ENCODE results near the gene KRTAP9-8. TPM values are rescaled to one million over a fixed set of nuclear protein-coding genes. Genes with fewer than 3 reads are reported as not detected.
"Not testable (repeated sequence)": the region's sequence is repeated elsewhere in the genome, so short reads cannot be mapped to it uniquely, and the experiment has no call there.

Gene KRTAP9-8
- total and polyA plus RNA-seq, 2 of the 13 experiments (the other 11 are each of a cell fraction or from before 2014, with no cell fraction given) = not detected

DNA sequence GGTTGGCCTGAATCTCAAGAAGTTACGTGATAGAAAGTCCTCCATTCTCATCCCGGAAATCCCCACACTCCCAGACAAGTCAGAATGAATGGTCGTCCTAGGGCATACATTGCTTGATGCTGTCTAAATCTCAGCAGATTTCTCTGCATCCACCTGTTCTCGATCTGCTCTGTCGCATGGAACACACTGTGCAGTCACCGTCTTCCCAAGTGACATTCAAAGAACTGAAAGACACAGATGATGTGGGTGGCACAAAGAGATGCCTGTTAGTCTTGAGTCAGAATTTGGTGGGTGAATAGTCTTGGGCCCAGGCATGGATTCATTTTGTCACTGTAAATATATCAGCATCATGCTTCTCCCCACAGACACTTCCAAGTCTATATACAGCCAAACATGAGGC is 6.1 kb upstream of the KRTAP9-8 start (continued):
- TF ChIP-seq, protein P1, sequence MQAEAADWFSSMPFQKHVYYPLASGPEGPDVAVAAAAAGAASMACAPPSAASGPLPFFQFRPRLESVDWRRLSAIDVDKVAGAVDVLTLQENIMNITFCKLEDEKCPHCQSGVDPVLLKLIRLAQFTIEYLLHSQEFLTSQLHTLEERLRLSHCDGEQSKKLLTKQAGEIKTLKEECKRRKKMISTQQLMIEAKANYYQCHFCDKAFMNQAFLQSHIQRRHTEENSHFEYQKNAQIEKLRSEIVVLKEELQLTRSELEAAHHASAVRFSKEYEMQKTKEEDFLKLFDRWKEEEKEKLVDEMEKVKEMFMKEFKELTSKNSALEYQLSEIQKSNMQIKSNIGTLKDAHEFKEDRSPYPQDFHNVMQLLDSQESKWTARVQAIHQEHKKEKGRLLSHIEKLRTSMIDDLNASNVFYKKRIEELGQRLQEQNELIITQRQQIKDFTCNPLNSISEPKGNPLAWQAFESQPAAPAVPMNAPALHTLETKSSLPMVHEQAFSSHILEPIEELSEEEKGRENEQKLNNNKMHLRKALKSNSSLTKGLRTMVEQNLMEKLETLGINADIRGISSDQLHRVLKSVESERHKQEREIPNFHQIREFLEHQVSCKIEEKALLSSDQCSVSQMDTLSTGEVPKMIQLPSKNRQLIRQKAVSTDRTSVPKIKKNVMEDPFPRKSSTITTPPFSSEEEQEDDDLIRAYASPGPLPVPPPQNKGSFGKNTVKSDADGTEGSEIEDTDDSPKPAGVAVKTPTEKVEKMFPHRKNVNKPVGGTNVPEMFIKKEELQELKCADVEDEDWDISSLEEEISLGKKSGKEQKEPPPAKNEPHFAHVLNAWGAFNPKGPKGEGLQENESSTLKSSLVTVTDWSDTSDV (CRISPR knock-in tag; IDR thresholded peaks at IDR 0.05) = no peak
- TF ChIP-seq, protein P2, sequence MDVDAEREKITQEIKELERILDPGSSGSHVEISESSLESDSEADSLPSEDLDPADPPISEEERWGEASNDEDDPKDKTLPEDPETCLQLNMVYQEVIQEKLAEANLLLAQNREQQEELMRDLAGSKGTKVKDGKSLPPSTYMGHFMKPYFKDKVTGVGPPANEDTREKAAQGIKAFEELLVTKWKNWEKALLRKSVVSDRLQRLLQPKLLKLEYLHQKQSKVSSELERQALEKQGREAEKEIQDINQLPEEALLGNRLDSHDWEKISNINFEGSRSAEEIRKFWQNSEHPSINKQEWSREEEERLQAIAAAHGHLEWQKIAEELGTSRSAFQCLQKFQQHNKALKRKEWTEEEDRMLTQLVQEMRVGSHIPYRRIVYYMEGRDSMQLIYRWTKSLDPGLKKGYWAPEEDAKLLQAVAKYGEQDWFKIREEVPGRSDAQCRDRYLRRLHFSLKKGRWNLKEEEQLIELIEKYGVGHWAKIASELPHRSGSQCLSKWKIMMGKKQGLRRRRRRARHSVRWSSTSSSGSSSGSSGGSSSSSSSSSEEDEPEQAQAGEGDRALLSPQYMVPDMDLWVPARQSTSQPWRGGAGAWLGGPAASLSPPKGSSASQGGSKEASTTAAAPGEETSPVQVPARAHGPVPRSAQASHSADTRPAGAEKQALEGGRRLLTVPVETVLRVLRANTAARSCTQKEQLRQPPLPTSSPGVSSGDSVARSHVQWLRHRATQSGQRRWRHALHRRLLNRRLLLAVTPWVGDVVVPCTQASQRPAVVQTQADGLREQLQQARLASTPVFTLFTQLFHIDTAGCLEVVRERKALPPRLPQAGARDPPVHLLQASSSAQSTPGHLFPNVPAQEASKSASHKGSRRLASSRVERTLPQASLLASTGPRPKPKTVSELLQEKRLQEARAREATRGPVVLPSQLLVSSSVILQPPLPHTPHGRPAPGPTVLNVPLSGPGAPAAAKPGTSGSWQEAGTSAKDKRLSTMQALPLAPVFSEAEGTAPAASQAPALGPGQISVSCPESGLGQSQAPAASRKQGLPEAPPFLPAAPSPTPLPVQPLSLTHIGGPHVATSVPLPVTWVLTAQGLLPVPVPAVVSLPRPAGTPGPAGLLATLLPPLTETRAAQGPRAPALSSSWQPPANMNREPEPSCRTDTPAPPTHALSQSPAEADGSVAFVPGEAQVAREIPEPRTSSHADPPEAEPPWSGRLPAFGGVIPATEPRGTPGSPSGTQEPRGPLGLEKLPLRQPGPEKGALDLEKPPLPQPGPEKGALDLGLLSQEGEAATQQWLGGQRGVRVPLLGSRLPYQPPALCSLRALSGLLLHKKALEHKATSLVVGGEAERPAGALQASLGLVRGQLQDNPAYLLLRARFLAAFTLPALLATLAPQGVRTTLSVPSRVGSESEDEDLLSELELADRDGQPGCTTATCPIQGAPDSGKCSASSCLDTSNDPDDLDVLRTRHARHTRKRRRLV (CRISPR knock-in tag; IDR thresholded peaks at IDR 0.05) = no peak
- no peak for TF ChIP-seq ATF7-NPFF (CRISPR knock-in tag; IDR thresholded peaks at IDR 0.05; ENCODE audit: low read depth)
- TF ChIP-seq, protein P3, sequence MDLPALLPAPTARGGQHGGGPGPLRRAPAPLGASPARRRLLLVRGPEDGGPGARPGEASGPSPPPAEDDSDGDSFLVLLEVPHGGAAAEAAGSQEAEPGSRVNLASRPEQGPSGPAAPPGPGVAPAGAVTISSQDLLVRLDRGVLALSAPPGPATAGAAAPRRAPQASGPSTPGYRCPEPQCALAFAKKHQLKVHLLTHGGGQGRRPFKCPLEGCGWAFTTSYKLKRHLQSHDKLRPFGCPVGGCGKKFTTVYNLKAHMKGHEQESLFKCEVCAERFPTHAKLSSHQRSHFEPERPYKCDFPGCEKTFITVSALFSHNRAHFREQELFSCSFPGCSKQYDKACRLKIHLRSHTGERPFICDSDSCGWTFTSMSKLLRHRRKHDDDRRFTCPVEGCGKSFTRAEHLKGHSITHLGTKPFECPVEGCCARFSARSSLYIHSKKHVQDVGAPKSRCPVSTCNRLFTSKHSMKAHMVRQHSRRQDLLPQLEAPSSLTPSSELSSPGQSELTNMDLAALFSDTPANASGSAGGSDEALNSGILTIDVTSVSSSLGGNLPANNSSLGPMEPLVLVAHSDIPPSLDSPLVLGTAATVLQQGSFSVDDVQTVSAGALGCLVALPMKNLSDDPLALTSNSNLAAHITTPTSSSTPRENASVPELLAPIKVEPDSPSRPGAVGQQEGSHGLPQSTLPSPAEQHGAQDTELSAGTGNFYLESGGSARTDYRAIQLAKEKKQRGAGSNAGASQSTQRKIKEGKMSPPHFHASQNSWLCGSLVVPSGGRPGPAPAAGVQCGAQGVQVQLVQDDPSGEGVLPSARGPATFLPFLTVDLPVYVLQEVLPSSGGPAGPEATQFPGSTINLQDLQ (CRISPR knock-in tag; IDR thresholded peaks at IDR 0.05) = no peak
- no peak for TF ChIP-seq JUNB (CRISPR knock-in tag; IDR thresholded peaks at IDR 0.05; ENCODE audit: borderline replicate concordance)

DNA sequence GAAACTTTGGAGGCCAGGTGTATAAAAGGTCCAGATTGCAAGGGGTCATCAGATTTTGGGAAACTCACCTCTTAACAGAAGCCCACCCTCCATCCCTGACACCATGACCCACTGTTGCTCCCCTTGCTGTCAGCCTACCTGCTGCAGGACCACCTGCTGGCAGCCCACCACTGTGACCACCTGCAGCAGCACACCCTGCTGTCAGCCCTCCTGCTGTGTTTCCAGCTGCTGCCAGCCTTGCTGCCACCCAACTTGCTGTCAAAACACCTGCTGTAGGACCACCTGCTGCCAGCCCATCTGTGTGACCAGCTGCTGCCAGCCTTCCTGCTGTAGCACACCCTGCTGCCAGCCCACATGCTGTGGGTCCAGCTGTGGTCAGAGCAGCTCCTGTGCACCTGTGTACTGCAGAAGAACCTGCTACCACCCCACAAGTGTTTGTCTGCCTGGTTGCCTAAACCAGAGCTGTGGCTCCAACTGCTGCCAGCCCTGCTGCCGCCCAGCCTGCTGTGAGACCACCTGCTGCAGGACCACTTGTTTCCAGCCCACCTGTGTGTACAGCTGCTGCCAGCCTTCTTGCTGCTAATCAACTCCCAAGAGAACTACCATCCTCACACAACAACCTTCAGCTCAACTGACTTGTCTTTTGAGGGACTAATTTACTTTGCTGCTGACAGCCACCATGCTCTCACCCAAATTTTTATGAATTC is 5.2 kb upstream of the KRTAP9-8 start, which contains the start of gene KRTAP9-3:
Gene KRTAP9-3, plus strand, starts transcription at position 51 of the 707 bp plus-strand sequence. Its CDS starts 53 bp downstream, at position 104.
- BruUV-seq (replicated peaks); H3K9me3 ChIP-seq (ENCODE audit: low read length); ATAC-seq; intact Hi-C loops (cut with micrococcal nuclease; ENCODE audit: unreplicated experiment); H3K9ac ChIP-seq (ENCODE audit: insufficient read depth, low read depth, low read length); H3K4me1 ChIP-seq (ENCODE audit: insufficient read depth, low read length); in situ Hi-C loops (cut with HindIII; ENCODE audit: extremely low pct_ligation_motif_present, low pct_unique_long_range_greater_than_20kb); H4K20me1 ChIP-seq (ENCODE audit: insufficient read depth, low read length); H3K36me3 ChIP-seq (replicated peaks in 1 of 2; ENCODE audit: control insufficient read depth in 1 of 2, insufficient read depth in 2 of 2, low read length in 2 of 2); FAIRE-seq; H2AFZ ChIP-seq (ENCODE audit: low read length); POLR2A ChIA-PET; H3K4me3 ChIP-seq (replicated peaks in 1 of 3; ENCODE audit: insufficient read depth in 1 of 3, low read depth in 2 of 3, low read length in 3 of 3); H3K79me2 ChIP-seq (ENCODE audit: insufficient read depth, low read length); H3K4me2 ChIP-seq (ENCODE audit: low read depth, low read length); DNase-seq (ENCODE audit: low spot score); H3K27me3 ChIP-seq (ENCODE audit: control insufficient read depth in 1 of 2, insufficient read depth in 2 of 2, low read length in 2 of 2); CTCF ChIA-PET (ENCODE audit: low intra/inter-chr PET ratio, low total read pairs); H3K27ac ChIP-seq (ENCODE audit: extremely low read length, insufficient read depth, low read length): not testable (repeated sequence)
- WGBS (ENCODE audit: low lambda C conversion rate) = no CpG with 5 or more reads among the region's 1 CpG
